HepG2 (cell line): ENCODE data around the gene PDP2. TPM values are rescaled to one million over a fixed set of nuclear protein-coding genes. Genes with fewer than 3 reads are reported as not detected.

Experiments
- KDM5B ChIP-seq: sonication (generic); formaldehyde crosslinking; IDR thresholded peaks from 2 replicates; pipeline ENCODE4 v1.4.0; 2020; ENCODE audit warnings: missing genetic modification reagents, mild to moderate bottlenecking, borderline replicate concordance
- KLF9 ChIP-seq: IDR thresholded peaks from 2 replicates; pipeline ENCODE4 v1.6.1; 2016; ENCODE audit warnings: low read depth
- NFIC ChIP-seq: IDR thresholded peaks from 2 replicates; pipeline ENCODE4 v1.6.1; 2012; ENCODE audit warnings: mild to moderate bottlenecking, low read length, inconsistent platforms
- NR3C1 ChIP-seq: sonication (generic); formaldehyde crosslinking; IDR thresholded peaks from 2 replicates; pipeline ENCODE4 v1.4.0; 2020; ENCODE audit warnings: missing genetic modification reagents
- PHF8 ChIP-seq: sonication (generic); formaldehyde crosslinking; IDR thresholded peaks from 2 replicates; pipeline ENCODE4 v1.5.0; 2020; ENCODE audit warnings: missing genetic modification reagents
- SP140L ChIP-seq: sonication (generic); formaldehyde crosslinking; IDR thresholded peaks from 2 replicates; pipeline ENCODE4 v1.4.0; 2020; ENCODE audit warnings: missing genetic modification reagents, borderline replicate concordance
- SRF ChIP-seq: IDR thresholded peaks from 2 replicates; pipeline ENCODE4 v1.6.1; 2011; ENCODE audit warnings: mild to moderate bottlenecking, low read depth, low read length, moderate library complexity
- SRY ChIP-seq: sonication (generic); formaldehyde crosslinking; IDR thresholded peaks from 2 replicates; pipeline ENCODE4 v1.8.0; 2022; ENCODE audit warnings: mild to moderate bottlenecking, missing genetic modification reagents
- SSRP1 ChIP-seq: IDR thresholded peaks from 2 replicates; pipeline ENCODE4 v1.6.1; 2016; ENCODE audit warnings: control low read depth
- ZNF121 ChIP-seq: sonication (generic); formaldehyde crosslinking; IDR thresholded peaks from 2 replicates; pipeline ENCODE4 v1.5.0; 2020; ENCODE audit warnings: mild to moderate bottlenecking, missing genetic modification reagents
- ZNF160 ChIP-seq: sonication (generic); formaldehyde crosslinking; IDR thresholded peaks from 2 replicates; pipeline ENCODE4 v1.8.0; 2022; ENCODE audit warnings: mild to moderate bottlenecking, inconsistent platforms, missing genetic modification reagents
- ZNF180 ChIP-seq: sonication (generic); formaldehyde crosslinking; IDR thresholded peaks from 2 replicates; pipeline ENCODE4 v1.4.0; 2020; ENCODE audit warnings: low read depth, missing genetic modification reagents, borderline replicate concordance
- ZNF598 ChIP-seq: sonication (generic); formaldehyde crosslinking; IDR thresholded peaks from 2 replicates; pipeline ENCODE4 v1.5.1; 2020; ENCODE audit warnings: mild to moderate bottlenecking, missing genetic modification reagents, borderline replicate concordance
- ZNF703 ChIP-seq: sonication (generic); formaldehyde crosslinking; IDR thresholded peaks from 2 replicates; pipeline ENCODE4 v1.5.1; 2020; ENCODE audit warnings: missing genetic modification reagents, mild to moderate bottlenecking, moderate library complexity, borderline replicate concordance
- ZSCAN21 ChIP-seq: sonication (generic); formaldehyde crosslinking; IDR thresholded peaks from 2 replicates; pipeline ENCODE4 v1.8.0; 2022; ENCODE audit warnings: mild to moderate bottlenecking, missing genetic modification reagents, moderate library complexity, borderline replicate concordance
- polyA plus RNA-seq, 8 experiments: library from polyadenylated mRNA; depleted of rRNA in 3 of 8; stranded (reverse) in 7 of 8; unstranded in 1 of 8; fragments of >200 nt; fragmentation: Illumina TruSeq in 4 of 8; extraction: Trizol in 4 of 8; gene quantifications; 2 replicates each; pipeline versions ENCODE4 v1.2.1 to v1.2.3, GENCODE V29; 2011 to 2016; ENCODE audit warnings: low read depth in 4 of 8, missing spikeins in 1 of 8, mixed read lengths in 1 of 8; ENCODE audit not compliant: insufficient read depth in 1 of 8
- total RNA-seq, 5 experiments: library from RNA; depleted of rRNA; stranded (reverse); fragments of >200 nt; fragmentation: Illumina TruSeq; extraction: Trizol; gene quantifications; 2 replicates each; pipeline ENCODE4 v1.2.3, GENCODE V29; 2016; ENCODE audit warnings: low read depth in 1 of 5
- TF ChIP-seq, protein P1 (sequence below): sonication (generic); formaldehyde crosslinking; IDR thresholded peaks from 2 replicates; pipeline ENCODE4 v1.8.0; 2022; ENCODE audit warnings: missing genetic modification reagents, low read depth, mild to moderate bottlenecking, borderline replicate concordance
- TF ChIP-seq, protein P2 (sequence below): sonication (generic); formaldehyde crosslinking; IDR thresholded peaks from 2 replicates; pipeline ENCODE4 v1.4.0; 2020; ENCODE audit warnings: missing genetic modification reagents
- TF ChIP-seq, protein P3 (sequence below): sonication (generic); formaldehyde crosslinking; IDR thresholded peaks from 2 replicates; pipeline ENCODE4 v1.4.0; 2020; ENCODE audit warnings: mild to moderate bottlenecking, missing genetic modification reagents
- TF ChIP-seq, protein P4 (sequence below): sonication (generic); formaldehyde crosslinking; IDR thresholded peaks from 2 replicates; pipeline ENCODE4 v1.4.0; 2020; ENCODE audit warnings: missing genetic modification reagents
- TF ChIP-seq, protein P5 (sequence below): IDR thresholded peaks from 2 replicates; pipeline ENCODE4 v1.6.1; 2012; ENCODE audit warnings: low read depth, low read length, improper control_type of control experiment
- TF ChIP-seq, protein P6 (sequence below), 2 experiments: fragments of 450-650 bp in 1 of 2; sonication (generic) in 1 of 2; formaldehyde crosslinking; IDR thresholded peaks; 2 replicates each; pipeline versions ENCODE4 v1.5.0 to v1.8.0; 2020 to 2022; ENCODE audit warnings: mild to moderate bottlenecking in 1 of 2, missing genetic modification reagents in 1 of 2
- TF ChIP-seq, protein P7 (sequence below): sonication (generic); formaldehyde crosslinking; IDR thresholded peaks from 2 replicates; pipeline ENCODE4 v1.5.0; 2020; ENCODE audit warnings: mild to moderate bottlenecking, missing genetic modification reagents, moderate library complexity

The PDP2 gene
- total and polyA plus RNA-seq, 2 of the 13 experiments (the other 11 are each of a cell fraction or from before 2014, with no cell fraction given) = 12.8 to 15.8 TPM

DNA sequence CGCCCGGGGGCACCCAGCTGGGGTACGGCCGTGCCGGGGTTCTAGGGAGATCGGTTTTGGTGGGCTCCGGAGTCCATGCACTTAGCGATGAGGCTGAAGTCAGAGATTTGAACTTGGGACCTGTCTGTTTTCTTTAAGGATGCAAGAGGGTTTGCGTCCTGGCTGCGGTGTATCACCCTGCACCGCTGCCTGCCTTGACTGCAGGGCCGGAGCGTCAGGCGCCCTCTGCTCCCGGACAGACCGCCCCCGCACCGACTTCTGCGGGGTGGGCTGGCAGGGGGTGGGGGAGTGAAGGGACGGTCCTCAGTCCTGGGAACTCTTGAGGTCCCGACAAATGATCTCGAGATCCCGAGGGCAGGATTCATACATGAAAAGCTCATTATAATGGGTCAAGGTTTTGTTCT lies 701 bp downstream of the PDP2 start (continued):
- TF ChIP-seq, protein P1, sequence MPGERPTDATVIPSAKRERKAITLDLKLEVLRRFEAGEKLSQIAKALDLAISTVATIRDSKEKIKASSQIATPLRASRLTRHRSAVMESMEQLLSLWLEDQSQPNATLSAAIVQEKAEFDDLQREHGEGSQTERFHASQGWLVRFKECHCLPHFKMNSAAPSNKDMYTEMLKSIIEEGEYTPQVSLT (CRISPR knock-in tag) = no peak
- TF ChIP-seq, protein P2, sequence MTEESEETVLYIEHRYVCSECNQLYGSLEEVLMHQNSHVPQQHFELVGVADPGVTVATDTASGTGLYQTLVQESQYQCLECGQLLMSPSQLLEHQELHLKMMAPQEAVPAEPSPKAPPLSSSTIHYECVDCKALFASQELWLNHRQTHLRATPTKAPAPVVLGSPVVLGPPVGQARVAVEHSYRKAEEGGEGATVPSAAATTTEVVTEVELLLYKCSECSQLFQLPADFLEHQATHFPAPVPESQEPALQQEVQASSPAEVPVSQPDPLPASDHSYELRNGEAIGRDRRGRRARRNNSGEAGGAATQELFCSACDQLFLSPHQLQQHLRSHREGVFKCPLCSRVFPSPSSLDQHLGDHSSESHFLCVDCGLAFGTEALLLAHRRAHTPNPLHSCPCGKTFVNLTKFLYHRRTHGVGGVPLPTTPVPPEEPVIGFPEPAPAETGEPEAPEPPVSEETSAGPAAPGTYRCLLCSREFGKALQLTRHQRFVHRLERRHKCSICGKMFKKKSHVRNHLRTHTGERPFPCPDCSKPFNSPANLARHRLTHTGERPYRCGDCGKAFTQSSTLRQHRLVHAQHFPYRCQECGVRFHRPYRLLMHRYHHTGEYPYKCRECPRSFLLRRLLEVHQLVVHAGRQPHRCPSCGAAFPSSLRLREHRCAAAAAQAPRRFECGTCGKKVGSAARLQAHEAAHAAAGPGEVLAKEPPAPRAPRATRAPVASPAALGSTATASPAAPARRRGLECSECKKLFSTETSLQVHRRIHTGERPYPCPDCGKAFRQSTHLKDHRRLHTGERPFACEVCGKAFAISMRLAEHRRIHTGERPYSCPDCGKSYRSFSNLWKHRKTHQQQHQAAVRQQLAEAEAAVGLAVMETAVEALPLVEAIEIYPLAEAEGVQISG (CRISPR knock-in tag) = no peak
- no peak for TF ChIP-seq ZNF180
- TF ChIP-seq ZNF121 (CRISPR knock-in tag) = no peak
- TF ChIP-seq, protein P3, sequence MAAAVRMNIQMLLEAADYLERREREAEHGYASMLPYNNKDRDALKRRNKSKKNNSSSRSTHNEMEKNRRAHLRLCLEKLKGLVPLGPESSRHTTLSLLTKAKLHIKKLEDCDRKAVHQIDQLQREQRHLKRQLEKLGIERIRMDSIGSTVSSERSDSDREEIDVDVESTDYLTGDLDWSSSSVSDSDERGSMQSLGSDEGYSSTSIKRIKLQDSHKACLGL = no peak
- no peak for TF ChIP-seq SSRP1 (CRISPR knock-in tag)
- TF ChIP-seq ZNF160 (CRISPR knock-in tag) = no peak
- TF ChIP-seq SRF = no peak
- TF ChIP-seq NR3C1 (CRISPR knock-in tag) = no peak
- TF ChIP-seq, protein P4, sequence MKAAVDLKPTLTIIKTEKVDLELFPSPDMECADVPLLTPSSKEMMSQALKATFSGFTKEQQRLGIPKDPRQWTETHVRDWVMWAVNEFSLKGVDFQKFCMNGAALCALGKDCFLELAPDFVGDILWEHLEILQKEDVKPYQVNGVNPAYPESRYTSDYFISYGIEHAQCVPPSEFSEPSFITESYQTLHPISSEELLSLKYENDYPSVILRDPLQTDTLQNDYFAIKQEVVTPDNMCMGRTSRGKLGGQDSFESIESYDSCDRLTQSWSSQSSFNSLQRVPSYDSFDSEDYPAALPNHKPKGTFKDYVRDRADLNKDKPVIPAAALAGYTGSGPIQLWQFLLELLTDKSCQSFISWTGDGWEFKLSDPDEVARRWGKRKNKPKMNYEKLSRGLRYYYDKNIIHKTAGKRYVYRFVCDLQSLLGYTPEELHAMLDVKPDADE (CRISPR knock-in tag) = 0 out of 2 replicates have a peak, but pooled peaks have one; percentile 8
- TF ChIP-seq KDM5B (CRISPR knock-in tag) = no peak
- TF ChIP-seq, protein P5, sequence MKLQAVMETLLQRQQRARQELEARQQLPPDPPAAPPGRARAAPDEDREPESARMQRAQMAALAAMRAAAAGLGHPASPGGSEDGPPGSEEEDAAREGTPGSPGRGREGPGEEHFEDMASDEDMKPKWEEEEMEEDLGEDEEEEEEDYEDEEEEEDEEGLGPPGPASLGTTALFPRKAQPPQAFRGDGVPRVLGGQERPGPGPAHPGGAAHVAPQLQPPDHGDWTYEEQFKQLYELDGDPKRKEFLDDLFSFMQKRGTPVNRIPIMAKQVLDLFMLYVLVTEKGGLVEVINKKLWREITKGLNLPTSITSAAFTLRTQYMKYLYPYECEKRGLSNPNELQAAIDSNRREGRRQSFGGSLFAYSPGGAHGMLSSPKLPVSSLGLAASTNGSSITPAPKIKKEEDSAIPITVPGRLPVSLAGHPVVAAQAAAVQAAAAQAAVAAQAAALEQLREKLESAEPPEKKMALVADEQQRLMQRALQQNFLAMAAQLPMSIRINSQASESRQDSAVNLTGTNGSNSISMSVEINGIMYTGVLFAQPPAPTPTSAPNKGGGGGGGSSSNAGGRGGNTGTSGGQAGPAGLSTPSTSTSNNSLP = no peak
- 0 out of 2 replicates have a peak, but pooled peaks have one; percentile 4 for TF ChIP-seq ZNF703 (CRISPR knock-in tag)
- TF ChIP-seq, protein P6, sequence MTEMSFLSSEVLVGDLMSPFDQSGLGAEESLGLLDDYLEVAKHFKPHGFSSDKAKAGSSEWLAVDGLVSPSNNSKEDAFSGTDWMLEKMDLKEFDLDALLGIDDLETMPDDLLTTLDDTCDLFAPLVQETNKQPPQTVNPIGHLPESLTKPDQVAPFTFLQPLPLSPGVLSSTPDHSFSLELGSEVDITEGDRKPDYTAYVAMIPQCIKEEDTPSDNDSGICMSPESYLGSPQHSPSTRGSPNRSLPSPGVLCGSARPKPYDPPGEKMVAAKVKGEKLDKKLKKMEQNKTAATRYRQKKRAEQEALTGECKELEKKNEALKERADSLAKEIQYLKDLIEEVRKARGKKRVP (CRISPR knock-in tag; IDR thresholded peaks at IDR 0.05) = no peak
- no peak for TF ChIP-seq KLF9 (CRISPR knock-in tag)
- TF ChIP-seq NFIC = no peak
- no peak for TF ChIP-seq PHF8 (CRISPR knock-in tag)
- TF ChIP-seq, protein P7, sequence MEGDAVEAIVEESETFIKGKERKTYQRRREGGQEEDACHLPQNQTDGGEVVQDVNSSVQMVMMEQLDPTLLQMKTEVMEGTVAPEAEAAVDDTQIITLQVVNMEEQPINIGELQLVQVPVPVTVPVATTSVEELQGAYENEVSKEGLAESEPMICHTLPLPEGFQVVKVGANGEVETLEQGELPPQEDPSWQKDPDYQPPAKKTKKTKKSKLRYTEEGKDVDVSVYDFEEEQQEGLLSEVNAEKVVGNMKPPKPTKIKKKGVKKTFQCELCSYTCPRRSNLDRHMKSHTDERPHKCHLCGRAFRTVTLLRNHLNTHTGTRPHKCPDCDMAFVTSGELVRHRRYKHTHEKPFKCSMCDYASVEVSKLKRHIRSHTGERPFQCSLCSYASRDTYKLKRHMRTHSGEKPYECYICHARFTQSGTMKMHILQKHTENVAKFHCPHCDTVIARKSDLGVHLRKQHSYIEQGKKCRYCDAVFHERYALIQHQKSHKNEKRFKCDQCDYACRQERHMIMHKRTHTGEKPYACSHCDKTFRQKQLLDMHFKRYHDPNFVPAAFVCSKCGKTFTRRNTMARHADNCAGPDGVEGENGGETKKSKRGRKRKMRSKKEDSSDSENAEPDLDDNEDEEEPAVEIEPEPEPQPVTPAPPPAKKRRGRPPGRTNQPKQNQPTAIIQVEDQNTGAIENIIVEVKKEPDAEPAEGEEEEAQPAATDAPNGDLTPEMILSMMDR (CRISPR knock-in tag) = no peak
- no peak for TF ChIP-seq ZNF598 (CRISPR knock-in tag)
- no peak for TF ChIP-seq SRY (CRISPR knock-in tag)
- TF ChIP-seq SP140L (CRISPR knock-in tag) = no peak
- no peak for TF ChIP-seq ZSCAN21 (CRISPR knock-in tag)
